Stimulated activated CD4-positive, alpha-beta T cell treated with anti-CD3 and anti-CD28 coated beads, Interleukin-15, amount 100 ng/mL, for 48 hours (primary cell): Measurements from ENCODE around the gene CSNK2A2.

Experiments
- DNase-seq, 2 donors: peaks; one replicate each; pipeline ENCODE4 v3.0.0-alpha.2; 2020; ENCODE audit warnings: low read depth in 2 of 2

The CSNK2A2 gene

GRCh38 chr16:58110571-58111301, 87.2 kb downstream of the CSNK2A2 start:
- no peak for DNase-seq

GRCh38 chr16:58109881-58110280, 88.0 kb downstream of the CSNK2A2 start:
- DNase-seq: no peak

- no peak for DNase-seq
Observed at GRCh38 chr16:58109330-58109729, 88.6 kb downstream of the CSNK2A2 start.
